ENCODE measurements around the gene OSBPL5.

OSBPL5 gene

GRCh38 chr11:3049430-3050243, 115.5 kb downstream of the OSBPL5 start:
- peak; percentile 55 for DNase-seq

DNA sequence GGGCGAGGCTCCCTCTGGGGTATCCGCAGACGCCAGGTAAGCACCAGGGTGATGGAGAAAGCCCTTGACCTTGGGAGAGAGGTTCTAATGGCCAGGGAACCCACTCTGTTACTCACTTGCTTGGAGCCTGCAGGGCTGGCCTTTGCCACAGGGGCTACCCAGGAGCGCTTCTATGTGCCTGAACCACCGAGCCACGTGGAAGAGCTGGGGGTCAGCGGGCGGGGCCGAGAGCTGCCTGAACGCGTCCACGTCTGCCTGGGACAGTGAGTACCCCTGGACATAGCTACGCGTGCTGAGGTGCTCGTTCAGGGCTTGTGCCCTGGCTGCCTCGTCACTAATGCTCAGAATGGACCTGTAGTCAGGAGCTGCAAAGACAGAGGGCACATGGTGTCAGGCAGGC, 117.5 kb downstream of the OSBPL5 start:
- no peak for DNase-seq

GRCh38 chr11:3046641-3047040, 118.5 kb downstream of the OSBPL5 start:
- DNase-seq: no peak

DNA sequence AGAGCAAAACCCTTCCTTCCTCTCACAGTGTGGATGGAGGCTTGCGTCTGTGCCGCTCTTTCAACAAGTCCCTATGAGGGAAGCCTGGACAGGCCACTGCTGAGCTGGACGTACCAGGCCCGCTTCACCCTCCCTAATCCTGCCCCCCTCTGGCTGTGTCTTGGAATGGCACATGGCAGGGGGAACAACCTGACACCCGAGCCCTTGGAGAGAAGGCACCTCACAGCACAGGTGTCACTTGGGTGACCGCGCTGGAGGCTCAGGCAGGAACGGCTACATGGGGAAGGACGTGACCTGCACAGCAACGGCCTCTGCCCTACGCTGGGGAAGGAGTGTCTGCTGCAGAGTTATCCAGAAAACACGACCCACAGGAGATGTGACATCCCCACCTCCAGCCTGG, 118.9 kb downstream of the OSBPL5 start:
- no peak for DNase-seq

DNA sequence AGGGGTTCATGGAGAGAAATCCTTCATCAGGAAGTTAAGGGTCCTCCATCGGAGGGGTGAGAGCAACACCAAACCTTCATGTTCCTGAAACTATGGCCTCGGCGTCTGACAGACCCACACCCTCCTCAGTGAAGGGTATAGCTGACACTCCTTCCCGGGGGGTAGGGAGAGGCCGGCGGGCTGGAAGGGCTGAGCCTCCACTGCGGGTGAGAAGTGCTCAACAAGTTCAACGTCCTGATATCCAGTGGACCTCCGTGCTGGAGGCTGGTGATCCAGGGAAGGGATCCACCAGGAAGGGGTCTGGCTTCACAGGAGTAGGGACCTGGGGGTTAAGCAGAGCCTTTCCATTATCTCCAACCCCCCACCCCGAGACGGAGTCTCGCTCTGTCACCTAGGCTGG, 120.2 kb downstream of the OSBPL5 start:
- DNase-seq: no peak

GRCh38 chr11:3044004-3044403, 121.1 kb downstream of the OSBPL5 start:
- no peak for DNase-seq

DNA sequence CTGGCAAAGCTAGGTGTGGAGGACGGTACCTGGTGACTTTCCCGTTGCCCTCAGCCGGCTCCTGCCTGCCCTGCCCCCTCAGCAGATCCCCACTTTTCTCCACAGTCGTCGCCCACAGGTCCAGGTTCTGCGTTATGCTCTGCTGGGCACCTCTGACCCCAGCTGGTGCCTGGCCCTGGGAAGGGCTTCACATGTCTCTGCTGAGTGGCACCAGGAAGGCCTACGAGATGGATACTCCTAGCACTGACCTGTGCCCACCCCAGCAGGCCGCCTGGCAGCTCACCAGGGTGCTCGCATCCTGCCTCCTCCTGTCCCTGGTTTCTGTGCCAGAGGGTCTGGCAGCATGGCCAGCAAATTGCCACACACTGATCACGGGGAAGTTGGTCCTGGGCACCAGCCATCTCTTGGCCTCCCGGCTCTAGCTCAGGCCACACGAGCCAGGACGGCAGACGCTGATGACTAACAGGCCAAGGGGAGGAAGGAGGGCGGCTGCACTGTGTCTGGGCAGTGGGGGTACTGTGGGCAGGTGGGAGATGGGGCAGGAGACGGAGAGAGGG, 121.7 kb downstream of the OSBPL5 start:
- DNase-seq: no peak

DNA sequence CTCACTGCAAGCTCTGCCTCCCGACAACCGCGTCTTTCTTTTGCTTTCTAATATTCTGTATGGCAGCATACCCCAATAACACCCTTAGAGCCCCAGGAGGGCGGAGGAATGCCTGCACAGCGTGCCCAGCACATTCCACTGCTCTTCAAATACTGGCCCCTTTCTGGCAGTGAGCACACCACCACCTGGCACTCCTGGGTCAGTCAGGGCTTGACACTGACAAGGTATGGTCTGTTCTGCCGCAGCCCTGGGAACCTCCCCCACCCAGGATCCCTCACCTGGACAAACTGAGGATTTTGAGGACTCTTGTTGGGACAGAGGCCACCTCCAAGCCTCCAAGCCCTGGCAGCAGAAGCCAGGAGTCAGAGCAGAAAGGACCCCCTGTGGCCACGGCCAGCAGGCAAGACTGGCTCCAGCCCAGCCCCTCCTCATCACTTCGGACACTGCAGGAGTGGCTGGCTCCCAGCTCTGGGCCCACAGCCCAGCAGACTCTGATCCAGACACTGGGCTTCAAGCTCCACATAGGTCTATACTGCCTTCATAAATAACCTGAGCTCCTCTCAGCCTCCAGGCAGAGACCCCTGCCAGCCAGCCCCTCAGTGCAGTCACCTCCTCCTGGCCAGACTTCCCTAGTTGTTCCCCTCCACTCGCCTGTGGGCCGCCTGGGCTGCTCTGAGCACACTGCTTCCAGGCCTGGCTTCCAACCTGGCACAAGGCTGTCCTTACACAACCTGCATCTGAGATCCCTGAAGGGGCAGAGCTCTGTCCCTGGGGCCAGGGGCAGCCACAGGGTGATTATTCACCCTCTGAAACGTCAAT, 122.4 kb downstream of the OSBPL5 start:
- peak; percentile 47 for DNase-seq

DNA sequence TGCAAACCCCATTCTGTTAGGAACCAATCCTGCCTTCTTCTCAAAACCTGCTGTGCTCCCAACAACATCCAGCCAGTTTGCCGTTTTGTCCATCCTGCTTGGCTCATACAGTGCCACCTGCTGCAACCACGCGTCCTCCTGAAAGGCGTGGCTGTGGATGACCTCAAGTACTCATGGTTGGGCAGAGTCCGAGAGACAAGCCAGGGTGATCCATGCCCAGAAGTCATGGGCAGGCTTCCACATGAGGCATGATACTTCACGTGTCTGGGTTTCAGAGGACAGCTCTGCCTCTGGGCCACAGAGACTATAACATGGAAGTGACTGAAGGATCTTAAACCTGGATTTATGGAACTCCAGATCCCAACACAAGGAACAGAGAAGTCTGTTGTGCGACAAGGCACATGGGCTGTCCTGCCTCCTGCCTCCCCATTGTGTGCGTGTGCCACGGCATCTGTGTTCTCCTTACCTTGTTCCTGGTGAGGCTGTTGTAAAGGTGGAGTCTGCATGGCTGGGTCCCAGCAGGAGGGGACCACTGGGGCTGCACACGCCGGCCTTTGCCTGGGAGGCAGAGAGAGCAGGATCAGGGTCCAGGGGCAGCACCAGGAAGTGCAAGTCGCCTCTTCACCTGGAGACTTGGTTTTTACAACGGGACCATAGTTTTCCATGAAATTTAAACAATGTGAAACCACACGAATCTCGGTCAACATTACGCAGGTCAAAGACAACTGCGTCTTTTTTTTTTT, 123.2 kb downstream of the OSBPL5 start:
- no peak for DNase-seq

GRCh38 chr11:3040881-3041280, 124.2 kb downstream of the OSBPL5 start:
- DNase-seq: no peak

- no peak for DNase-seq
These were observed 127.2 kb downstream of the OSBPL5 start for GRCh38 chr11:3037945-3038271.
